ENCODE results near the gene FOXE3. TPM values are rescaled to one million over a fixed set of nuclear protein-coding genes. Genes with fewer than 3 reads are reported as not detected.
A peak's percentile ranks its signal among the peaks of the same experiment; 100 is the strongest.

Gene FOXE3
- total RNA-seq: not detected in 2 replicates

DNA sequence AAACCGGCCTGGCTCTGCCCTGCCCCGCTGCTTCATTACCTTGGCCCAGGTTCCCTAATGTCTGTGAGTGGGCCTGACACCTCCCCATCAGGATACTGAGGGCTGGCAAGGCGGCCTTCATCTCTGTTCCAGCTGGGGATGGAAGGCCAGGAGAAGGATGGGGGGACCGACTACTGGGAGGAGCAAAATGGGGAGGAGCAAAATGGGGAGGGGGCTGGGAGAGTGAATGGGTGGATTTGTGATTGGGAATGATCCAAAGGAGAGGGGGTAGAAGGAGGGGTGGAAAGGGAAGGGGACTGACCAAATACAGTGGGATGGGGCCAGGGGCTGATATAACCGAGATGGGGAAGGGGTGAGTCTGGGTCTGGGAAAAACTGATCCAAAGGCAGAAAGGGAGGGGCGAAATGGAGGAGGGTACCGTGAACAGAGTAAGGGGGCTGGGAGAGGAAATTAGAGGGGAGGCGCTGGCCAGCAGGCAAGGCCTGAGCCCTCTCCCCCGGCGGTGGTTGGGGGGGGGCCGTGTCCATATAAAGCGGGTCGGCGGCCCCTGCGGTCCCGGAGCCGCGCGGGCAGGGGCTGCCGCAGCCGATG lies at the start of gene FOXE3:
Gene FOXE3 (plus strand): TSS at position 558 of the 591 bp plus-strand sequence. CDS start 31 bp downstream, at position 589.
- no peak for DNase-seq (ENCODE audit: low read depth in 2 of 2)

DNA sequence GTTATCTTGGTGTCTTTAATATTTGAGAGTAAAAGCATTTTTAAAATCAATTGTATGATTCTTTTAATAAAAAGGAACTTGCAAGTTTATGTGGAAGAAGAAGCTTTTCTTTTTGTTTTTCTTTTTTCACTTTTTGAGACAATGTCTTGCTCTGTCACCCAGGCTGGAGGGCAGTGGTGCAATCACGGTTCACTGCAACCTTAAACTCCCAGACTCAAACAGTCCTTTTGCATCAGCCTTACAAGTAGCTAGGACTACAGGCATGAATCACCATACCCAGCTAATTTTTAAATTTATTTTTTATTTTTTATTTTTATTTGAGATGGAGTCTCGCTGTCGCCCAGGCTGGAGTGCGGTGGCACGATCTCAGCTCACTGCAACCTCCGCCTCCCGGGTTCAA lies 48.4 kb upstream of the FOXE3 start:
- DNase-seq (ENCODE audit: low read depth in 2 of 2): no peak

DNA sequence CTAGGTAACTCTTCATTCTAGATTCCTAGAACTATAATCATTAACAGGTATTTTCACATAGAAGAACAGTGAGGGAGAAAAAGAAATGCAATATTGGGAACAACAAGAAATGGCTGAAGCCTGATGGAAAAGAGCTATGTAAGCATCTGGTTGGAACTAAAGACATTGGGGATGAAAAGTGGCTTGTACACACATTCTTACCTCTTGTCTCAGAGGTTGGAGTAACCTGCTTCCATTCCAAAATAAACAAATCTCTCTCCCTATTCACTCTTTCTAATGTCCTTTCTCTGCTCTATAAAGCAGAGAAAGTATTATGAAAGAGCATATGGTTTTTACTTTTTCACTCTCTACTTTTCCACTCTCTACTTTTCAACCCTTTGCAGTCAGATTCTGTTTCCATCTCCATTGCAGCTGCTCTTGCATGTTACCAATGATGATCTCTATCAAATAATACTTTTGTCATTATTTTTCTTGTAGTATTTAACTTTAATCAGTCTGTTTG lies 45.0 kb upstream of the FOXE3 start:
- DNase-seq (ENCODE audit: low read depth in 2 of 2): no peak

DNA sequence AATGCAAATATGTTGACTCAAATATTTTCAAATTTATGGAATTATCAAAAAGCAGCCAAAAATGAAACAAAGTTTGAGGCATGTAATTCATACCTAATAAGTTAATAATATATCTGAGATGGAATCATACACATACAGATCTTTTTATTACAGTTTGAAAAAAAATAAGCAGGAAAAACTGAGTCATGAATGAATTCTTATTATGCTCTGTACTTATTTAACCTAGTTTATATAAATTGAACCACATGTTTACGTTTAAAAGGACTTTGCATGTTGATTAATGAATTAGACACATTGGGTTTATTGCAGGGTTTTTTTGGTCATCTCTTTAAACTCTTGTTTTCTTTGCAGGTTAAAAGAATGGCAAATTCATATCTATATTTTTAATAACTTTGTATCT lies 41.6 kb upstream of the FOXE3 start:
- no peak for DNase-seq (ENCODE audit: low read depth in 2 of 2)

DNA sequence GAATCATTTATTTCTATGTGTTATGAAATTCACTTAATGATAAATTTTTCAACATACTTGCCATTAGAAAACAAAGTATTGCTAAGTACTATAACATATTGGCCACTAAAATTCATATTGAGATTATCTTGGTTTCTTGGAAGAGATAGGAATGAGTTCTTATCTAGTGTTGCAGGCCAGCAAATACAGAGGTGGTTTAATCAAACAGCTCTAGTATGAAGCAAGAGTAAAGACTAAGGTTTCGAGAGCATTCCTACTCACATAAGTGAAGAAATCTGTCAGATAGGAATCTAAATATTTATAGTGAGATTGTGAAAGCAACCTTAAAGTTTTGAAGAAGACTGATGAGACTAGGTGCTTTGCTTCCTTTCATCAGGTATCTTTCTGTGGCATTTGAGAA lies 37.9 kb upstream of the FOXE3 start:
- DNase-seq (ENCODE audit: low read depth in 2 of 2): no peak

GRCh38 chr1:47380699-47381098 lies 35.4 kb upstream of the FOXE3 start:
- peak in 1 of 2 donors; percentile 41 for DNase-seq (ENCODE audit: low read depth in 2 of 2)

- no peak for DNase-seq (ENCODE audit: low read depth in 2 of 2)
Observed at GRCh38 chr1:47382399-47382983, 33.6 kb upstream of the FOXE3 start.

GRCh38 chr1:47384083-47384482 lies 32.0 kb upstream of the FOXE3 start:
- DNase-seq (ENCODE audit: low read depth in 2 of 2): no peak

DNA sequence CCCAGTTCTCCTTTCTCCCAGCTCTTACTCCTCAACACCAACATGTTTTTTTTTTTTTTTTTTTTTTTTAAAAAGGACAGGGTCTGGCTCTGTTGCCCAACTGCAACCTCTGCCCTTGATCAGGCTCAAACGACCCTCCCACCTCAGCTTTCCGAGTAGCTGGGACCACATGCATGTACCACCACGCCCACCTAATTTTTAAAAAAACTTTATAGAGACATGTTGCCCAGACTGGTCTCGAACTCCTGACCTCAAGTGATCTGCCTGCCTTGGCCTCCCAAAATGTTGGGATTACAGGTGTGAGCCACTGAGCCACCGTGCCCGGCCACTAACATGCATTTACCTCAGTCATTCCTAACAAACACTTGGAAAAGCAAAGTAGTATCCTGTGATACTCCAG lies 31.1 kb upstream of the FOXE3 start:
- no peak for DNase-seq (ENCODE audit: low read depth in 2 of 2)

- DNase-seq (ENCODE audit: low read depth in 2 of 2): no peak
Observed at GRCh38 chr1:47386268-47386667, 29.8 kb upstream of the FOXE3 start.

GRCh38 chr1:47388030-47388890 lies 27.8 kb upstream of the FOXE3 start:
- no peak for DNase-seq (ENCODE audit: low read depth in 2 of 2)

- DNase-seq (ENCODE audit: low read depth in 2 of 2): peak; percentile 43 to 64
Observed at GRCh38 chr1:47388891-47389238, 27.2 kb upstream of the FOXE3 start.

GRCh38 chr1:47389731-47390130 lies 26.4 kb upstream of the FOXE3 start:
- DNase-seq (ENCODE audit: low read depth in 2 of 2): no peak

- no peak for DNase-seq (ENCODE audit: low read depth in 2 of 2)
Observed at GRCh38 chr1:47390843-47391242, 25.2 kb upstream of the FOXE3 start.

- DNase-seq (ENCODE audit: low read depth in 2 of 2): no peak
Observed at GRCh38 chr1:47393141-47393540, 22.9 kb upstream of the FOXE3 start.

- no peak for DNase-seq (ENCODE audit: low read depth in 2 of 2)
Observed at GRCh38 chr1:47395433-47395832, 20.7 kb upstream of the FOXE3 start.

DNA sequence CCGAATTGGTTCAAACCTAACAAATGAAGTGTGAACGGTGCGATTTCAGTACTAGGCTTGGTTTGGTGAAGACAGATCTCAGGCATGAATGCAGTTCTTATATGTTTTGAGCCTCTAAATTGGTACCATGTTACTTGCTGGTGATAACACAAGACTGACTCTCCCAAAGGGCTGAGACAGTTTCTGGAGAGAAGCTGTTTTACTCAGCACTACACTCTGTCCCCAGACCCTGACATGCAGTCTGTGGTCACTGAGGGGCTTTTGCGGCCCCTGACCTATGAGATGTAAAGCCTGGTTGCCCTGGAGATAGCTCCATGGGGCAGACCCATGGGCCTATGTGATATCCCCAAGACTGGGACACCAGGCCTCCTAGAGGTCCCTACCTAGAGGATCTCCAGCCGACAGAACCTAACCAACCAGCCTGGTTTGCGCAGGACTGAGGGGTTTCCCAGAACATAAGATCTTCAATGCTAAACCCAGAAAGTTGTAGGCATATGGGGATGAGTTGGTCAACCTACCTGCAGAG lies 19.4 kb upstream of the FOXE3 start:
- DNase-seq (ENCODE audit: low read depth in 2 of 2): no peak

- no peak for DNase-seq (ENCODE audit: low read depth in 2 of 2)
Observed at GRCh38 chr1:47399138-47399845, 16.8 kb upstream of the FOXE3 start.

DNA sequence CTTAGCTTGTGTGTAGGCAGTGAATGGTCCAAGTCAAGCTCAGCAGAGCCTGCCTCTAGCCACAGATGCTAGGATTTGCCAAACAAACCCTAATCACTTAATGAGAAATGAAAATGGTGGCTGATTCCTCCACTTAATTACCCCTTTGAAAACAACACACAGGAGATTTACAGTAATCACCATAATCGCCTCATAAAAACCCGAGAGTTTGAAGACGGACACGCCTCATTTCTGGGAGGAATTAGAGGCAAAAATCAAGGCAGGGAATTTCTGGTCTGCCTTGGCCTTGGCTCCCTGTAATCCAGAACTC lies 16.3 kb upstream of the FOXE3 start:
- DNase-seq (ENCODE audit: low read depth in 2 of 2): no peak

GRCh38 chr1:47401761-47402160 lies 14.3 kb upstream of the FOXE3 start:
- no peak for DNase-seq (ENCODE audit: low read depth in 2 of 2)

- no peak for DNase-seq (ENCODE audit: low read depth in 2 of 2)
Observed at GRCh38 chr1:47402591-47402990, 13.5 kb upstream of the FOXE3 start.

DNA sequence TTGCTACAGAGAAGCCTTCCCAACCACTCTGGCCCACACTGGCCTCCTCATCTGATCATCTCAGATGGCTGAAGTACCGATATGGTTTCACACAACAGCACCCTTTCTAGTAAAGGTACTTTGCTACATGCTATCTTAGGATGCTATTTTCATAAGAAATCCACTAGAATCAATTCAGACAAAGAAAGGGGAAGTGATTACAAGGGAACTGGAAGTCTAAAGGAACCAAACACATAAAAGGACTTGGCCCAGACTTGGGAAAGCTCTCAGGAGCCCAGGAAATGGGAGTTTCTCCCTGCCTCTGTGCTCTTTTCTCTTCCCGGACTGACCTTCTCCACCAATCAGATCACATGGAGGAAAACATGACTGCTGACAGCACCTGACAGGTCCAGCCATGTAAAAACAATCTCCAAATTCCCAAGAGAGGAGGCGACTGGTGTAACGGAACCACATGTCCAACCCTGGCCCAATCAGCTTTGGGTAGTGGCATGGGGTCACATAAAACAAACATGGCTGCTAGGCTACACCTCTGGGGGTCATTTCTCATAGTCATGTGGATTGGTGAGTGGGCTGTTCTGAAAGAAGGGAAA lies 12.7 kb upstream of the FOXE3 start:
- no peak for DNase-seq (ENCODE audit: low read depth in 2 of 2)

Data from dermis microvascular lymphatic vessel endothelial cell (primary cell).